Measurements from ENCODE around the gene BCL2. TPM values are rescaled to one million over a fixed set of nuclear protein-coding genes. Genes with fewer than 3 reads are reported as not detected.

BCL2 gene
- total RNA-seq, 1 experiment from 2014 or later, result 2.9 TPM

DNA sequence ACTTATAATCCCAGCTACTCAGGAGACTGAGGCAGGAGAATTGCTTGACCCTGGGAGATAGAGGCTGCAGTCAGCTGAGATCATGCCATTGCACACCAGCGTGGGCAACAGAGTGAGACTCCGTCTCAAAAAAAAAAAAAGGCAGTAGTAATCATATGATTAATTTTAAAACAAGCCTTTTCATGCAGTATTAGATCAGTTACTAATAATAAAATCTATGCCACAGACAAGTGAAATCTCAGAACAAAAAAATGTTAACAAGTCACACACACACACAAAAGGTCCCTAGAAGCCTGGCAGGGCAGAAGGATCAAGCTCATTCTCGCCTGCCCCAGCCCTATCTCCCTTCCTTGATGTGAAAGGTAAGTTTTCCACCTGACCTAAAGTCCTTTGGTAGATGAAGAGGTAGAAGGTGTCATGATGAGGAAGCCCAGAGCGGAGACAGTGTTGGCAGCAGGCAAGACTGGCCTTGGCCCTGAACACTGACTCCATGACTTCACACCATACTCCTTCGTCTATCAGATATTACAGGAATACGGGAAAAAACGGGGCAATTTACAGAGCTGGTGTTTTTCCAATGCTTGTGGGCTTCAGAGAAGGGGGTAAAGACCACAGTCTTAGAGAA lies 36.8 kb upstream of the BCL2 start:
- Mint-ChIP-seq H3K27me3 (ENCODE audit: unreplicated experiment) (no peaks in the 10 kb centered on the region), H3K36me3 (ENCODE audit: insufficient read depth, unreplicated experiment) (peaks cover 42% of the 10 kb centered on the region), H3K4me3 (ENCODE audit: low read depth, unreplicated experiment) (no peak overlapping the region), H3K9me3 (ENCODE audit: low read depth, unreplicated experiment) (no peaks in the 10 kb centered on the region), H3K4me1 (ENCODE audit: low read depth, unreplicated experiment) (no peaks in the 10 kb centered on the region), H3K27ac (ENCODE audit: unreplicated experiment) (no peak overlapping the region)
- intact Hi-C loops (cut with micrococcal nuclease; ENCODE audit: unreplicated experiment), result no loop called here
- CTCF ChIA-PET, result no interaction called here
- TF ChIP-seq, protein P1, sequence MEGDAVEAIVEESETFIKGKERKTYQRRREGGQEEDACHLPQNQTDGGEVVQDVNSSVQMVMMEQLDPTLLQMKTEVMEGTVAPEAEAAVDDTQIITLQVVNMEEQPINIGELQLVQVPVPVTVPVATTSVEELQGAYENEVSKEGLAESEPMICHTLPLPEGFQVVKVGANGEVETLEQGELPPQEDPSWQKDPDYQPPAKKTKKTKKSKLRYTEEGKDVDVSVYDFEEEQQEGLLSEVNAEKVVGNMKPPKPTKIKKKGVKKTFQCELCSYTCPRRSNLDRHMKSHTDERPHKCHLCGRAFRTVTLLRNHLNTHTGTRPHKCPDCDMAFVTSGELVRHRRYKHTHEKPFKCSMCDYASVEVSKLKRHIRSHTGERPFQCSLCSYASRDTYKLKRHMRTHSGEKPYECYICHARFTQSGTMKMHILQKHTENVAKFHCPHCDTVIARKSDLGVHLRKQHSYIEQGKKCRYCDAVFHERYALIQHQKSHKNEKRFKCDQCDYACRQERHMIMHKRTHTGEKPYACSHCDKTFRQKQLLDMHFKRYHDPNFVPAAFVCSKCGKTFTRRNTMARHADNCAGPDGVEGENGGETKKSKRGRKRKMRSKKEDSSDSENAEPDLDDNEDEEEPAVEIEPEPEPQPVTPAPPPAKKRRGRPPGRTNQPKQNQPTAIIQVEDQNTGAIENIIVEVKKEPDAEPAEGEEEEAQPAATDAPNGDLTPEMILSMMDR (IDR thresholded peaks at IDR 0.05; ENCODE audit: unreplicated experiment), result no peak
- no peak for DNase-seq
- BruUV-seq (replicated peaks), result no TSS peak

DNA sequence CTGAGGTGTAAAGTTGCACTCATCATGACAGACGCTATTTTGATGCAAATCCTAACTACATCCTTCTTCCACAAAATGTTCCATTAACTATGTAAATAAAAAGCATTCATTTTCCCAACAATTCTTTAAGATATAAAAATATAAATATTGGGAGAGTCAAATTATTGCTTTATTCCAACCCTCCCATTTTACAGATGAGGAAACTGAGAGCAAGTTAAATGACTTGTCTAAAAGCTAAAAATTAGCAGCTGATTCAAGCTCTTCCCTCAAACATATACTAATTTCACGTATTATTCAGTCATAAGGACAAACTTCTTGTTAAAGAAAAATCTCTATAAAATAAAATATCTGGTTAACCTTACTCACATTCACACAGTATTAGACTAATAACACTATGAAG lies 30.7 kb upstream of the BCL2 start:
- TF ChIP-seq, protein P1 (IDR thresholded peaks at IDR 0.05; ENCODE audit: unreplicated experiment), result no peak
- BruUV-seq (replicated peaks), result no TSS peak
- Mint-ChIP-seq H3K36me3 (ENCODE audit: insufficient read depth, unreplicated experiment) (peaks cover 43% of the 10 kb centered on the region), H3K4me1 (ENCODE audit: low read depth, unreplicated experiment) (peaks cover 3% of the 10 kb centered on the region), H3K4me3 (ENCODE audit: low read depth, unreplicated experiment) (no peak overlapping the region), H3K27me3 (ENCODE audit: unreplicated experiment) (no peaks in the 10 kb centered on the region), H3K27ac (ENCODE audit: unreplicated experiment) (no peak overlapping the region), H3K9me3 (ENCODE audit: low read depth, unreplicated experiment) (no peaks in the 10 kb centered on the region)
- intact Hi-C loops (cut with micrococcal nuclease; ENCODE audit: unreplicated experiment), result no loop called here
- DNase-seq, result no peak
- CTCF ChIA-PET, result no interaction called here

DNA sequence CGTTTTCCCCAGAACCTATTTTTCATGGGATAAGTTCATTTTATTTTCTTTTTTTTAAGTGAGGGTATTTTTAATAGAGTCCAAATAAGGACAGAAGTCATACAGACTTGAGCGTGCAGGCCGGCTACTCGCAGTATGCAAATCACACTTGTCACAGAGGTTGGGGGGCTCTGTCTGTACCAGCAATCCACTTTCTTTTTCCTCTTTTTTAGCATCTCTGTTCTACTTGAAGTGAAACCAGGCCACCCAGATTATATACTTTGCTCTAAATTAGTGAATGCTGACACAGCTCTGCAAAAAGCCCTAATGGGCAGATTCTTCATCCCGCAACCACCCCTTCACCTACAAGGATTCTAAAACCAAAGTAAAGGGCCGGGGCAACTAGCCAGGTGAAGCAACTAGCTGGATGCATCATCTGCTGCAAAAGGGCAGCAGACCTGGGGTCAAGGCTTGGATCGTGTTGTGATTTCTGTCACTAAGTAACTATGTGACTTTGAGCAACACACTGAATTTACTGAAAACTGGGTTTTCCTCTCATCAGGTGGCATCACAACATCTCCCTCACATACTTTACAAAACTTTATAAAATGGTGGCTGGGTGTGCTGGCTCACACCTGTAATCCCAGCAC lies 29.1 kb upstream of the BCL2 start:
- TF ChIP-seq, protein P1 (IDR thresholded peaks at IDR 0.05; ENCODE audit: unreplicated experiment), result no peak
- H3K36me3 Mint-ChIP-seq (ENCODE audit: insufficient read depth, unreplicated experiment), result peaks cover 41% of the 10 kb centered on the region
- CTCF ChIA-PET, result interaction anchor here (0.8 kb wide), 1 partner anchor 19 kb away, joined by 3 read pairs; no protein-coding TSS in a partner anchor
- no peak for DNase-seq
- no TSS peak for BruUV-seq (replicated peaks)
- intact Hi-C loops (cut with micrococcal nuclease; ENCODE audit: unreplicated experiment), result no loop called here
- peaks cover 7% of the 10 kb centered on the region for H3K4me1 Mint-ChIP-seq (ENCODE audit: low read depth, unreplicated experiment)
- no peak overlapping the region for H3K27ac Mint-ChIP-seq (ENCODE audit: unreplicated experiment)
- H3K4me3 Mint-ChIP-seq (ENCODE audit: low read depth, unreplicated experiment), result no peak overlapping the region
- no peaks in the 10 kb centered on the region for H3K9me3 Mint-ChIP-seq (ENCODE audit: low read depth, unreplicated experiment)
- no peaks in the 10 kb centered on the region for H3K27me3 Mint-ChIP-seq (ENCODE audit: unreplicated experiment)

DNA sequence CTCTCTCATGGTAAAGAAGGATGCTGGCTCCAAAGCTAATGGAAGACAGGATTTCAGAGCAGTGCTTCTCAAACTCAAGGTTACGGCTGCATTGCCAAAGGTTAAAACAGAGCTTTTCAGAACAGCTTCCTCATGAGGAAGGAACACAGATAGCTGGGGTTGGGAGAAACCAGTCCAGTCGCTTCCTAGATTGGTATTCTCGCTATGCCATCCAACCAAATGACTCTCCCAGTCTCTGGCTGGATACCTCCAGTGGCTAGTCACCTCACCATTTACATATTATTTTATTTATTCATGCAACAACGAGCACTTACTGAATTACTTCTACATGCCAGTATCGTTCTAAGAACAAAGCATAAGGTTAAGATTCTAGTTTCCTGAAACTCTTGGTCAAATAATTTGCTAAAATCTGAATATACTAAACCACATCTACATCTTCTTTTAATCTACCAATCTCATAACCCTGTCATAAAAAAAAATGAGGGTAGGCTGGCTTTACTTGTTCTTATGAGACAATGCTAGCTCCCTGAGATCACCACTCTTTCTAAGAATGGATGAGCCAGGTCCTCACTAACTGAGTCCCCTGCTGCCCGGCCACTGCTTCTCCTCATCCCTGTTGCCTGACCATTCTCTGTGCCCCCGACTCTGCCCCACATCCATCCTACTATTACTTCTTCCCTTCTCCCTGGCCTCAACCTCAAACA lies 27.1 kb upstream of the BCL2 start:
- Mint-ChIP-seq H3K4me3 (ENCODE audit: low read depth, unreplicated experiment) (no peak overlapping the region), H3K36me3 (ENCODE audit: insufficient read depth, unreplicated experiment) (peaks cover 34% of the 10 kb centered on the region), H3K4me1 (ENCODE audit: low read depth, unreplicated experiment) (peaks cover 7% of the 10 kb centered on the region), H3K27me3 (ENCODE audit: unreplicated experiment) (no peaks in the 10 kb centered on the region), H3K9me3 (ENCODE audit: low read depth, unreplicated experiment) (no peaks in the 10 kb centered on the region), H3K27ac (ENCODE audit: unreplicated experiment) (no peak overlapping the region)
- CTCF ChIA-PET, result no interaction called here
- intact Hi-C loops (cut with micrococcal nuclease; ENCODE audit: unreplicated experiment), result no loop called here
- BruUV-seq (replicated peaks), result no TSS peak
- TF ChIP-seq, protein P1 (IDR thresholded peaks at IDR 0.05; ENCODE audit: unreplicated experiment), result no peak
- no peak for DNase-seq

Data from Calu3 (cell line).